ENCODE data around the gene FBXW7.

DNA sequence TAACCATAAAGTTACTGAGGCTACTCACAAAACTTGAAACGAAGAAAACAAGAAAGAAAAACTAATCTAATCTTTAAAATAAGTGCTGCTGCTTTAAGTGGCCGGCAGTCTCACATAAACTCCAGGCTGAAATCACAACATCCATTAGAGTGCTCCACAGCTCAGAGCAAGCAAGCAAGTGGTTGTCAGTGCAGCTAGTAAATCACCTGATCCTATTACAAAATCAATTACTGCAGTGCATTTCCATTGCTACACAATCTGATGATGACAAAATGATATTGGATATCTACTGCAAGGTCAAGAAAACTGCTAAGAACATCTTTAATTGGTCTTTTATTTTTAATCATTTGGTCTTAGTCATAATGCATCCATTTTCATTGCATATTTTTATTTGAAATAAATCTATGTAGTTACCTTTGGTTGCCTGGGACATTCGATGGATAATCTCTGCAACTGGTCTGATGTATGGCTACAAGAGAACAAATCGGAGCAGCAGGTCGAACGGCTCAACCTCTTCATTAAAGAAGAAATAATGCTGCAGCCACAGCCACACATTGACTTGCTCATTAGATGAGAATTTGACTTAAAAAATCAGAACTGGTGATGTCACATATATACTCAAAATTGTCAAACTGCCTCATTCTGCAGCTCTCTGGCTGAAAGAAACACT is 87.7 kb downstream of the FBXW7 start:
- TF ChIP-seq, protein P1, sequence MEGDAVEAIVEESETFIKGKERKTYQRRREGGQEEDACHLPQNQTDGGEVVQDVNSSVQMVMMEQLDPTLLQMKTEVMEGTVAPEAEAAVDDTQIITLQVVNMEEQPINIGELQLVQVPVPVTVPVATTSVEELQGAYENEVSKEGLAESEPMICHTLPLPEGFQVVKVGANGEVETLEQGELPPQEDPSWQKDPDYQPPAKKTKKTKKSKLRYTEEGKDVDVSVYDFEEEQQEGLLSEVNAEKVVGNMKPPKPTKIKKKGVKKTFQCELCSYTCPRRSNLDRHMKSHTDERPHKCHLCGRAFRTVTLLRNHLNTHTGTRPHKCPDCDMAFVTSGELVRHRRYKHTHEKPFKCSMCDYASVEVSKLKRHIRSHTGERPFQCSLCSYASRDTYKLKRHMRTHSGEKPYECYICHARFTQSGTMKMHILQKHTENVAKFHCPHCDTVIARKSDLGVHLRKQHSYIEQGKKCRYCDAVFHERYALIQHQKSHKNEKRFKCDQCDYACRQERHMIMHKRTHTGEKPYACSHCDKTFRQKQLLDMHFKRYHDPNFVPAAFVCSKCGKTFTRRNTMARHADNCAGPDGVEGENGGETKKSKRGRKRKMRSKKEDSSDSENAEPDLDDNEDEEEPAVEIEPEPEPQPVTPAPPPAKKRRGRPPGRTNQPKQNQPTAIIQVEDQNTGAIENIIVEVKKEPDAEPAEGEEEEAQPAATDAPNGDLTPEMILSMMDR (IDR thresholded peaks at IDR 0.05), result no peak
- TF ChIP-seq POLR2A (IDR thresholded peaks at IDR 0.05), result no peak

Data from thyroid gland (tissue), 4 donors.